SK-N-SH (cell line): ENCODE measurements around the gene CANT1. TPM values are rescaled to one million over a fixed set of nuclear protein-coding genes. Genes with fewer than 3 reads are reported as not detected.
A peak's percentile ranks its signal among the peaks of the same experiment; 100 is the strongest.

Experiments
- CTCF ChIA-PET: fragments of 300-600, 350-600 bp; formaldehyde crosslinking; extraction: SDS; loops from one replicate; lab custom pipeline; 2021; lab: Yijun Ruan, JAX
- POLR2A ChIA-PET: fragments of 350-600 bp; sonication (Branson Sonifier 250); formaldehyde crosslinking; extraction: SDS; loops from one replicate; lab custom pipeline; 2020; ENCODE audit warnings: antibody characterized with exemption, inconsistent platforms; lab: Yijun Ruan, JAX
- DNase-seq: peaks from one replicate; pipeline ENCODE4 v3.0.0; 2012
- H2AFZ ChIP-seq: fragments of 200-600 bp; sonication (generic); 2 replicates; pipeline ENCODE4 v1.8.1; 2016; ENCODE audit warnings: antibody characterized with exemption, mild to moderate bottlenecking, low read depth
- H3F3A ChIP-seq: fragments of 200-600 bp; sonication (generic); replicated peaks from 2 replicates; pipeline ENCODE3; 2016; ENCODE audit warnings: antibody characterized with exemption, mild to moderate bottlenecking; ENCODE audit not compliant: insufficient read depth
- H3K27ac ChIP-seq, 2 experiments: fragments of 200-500 bp in 1 of 2; fragments of 200-600 bp in 1 of 2; sonication (Bioruptor generic) in 1 of 2; sonication (generic), shearing (Covaris generic) in 1 of 2; 2 replicates each; pipeline versions ENCODE4 v1.5.1 to v1.6.1; 2014 to 2016; ENCODE audit warnings: low read depth in 2 of 2, inconsistent platforms in 1 of 2, low read length in 1 of 2, mild to moderate bottlenecking in 1 of 2, mixed read lengths in 1 of 2
- H3K27me3 ChIP-seq: fragments of 200-600 bp; sonication (generic), shearing (Covaris generic); 2 replicates; pipeline ENCODE4 v1.6.1; 2016; ENCODE audit warnings: mixed run types; ENCODE audit not compliant: insufficient read depth
- H3K36me3 ChIP-seq, 2 experiments: fragments of 200-500 bp in 1 of 2; fragments of 200-600 bp in 1 of 2; sonication (Bioruptor generic) in 1 of 2; sonication (generic) in 1 of 2; replicated peaks in 1 of 2; 2 replicates each; pipeline versions ENCODE3 to v1.5.1; 2014 to 2016; ENCODE audit warnings: low read length in 1 of 2, mild to moderate bottlenecking in 1 of 2; ENCODE audit not compliant: insufficient read depth in 2 of 2, control insufficient read depth in 1 of 2
- H3K4me1 ChIP-seq, 2 experiments: fragments of 200-500 bp in 1 of 2; fragments of 200-600 bp in 1 of 2; sonication (Bioruptor generic) in 1 of 2; sonication (generic), shearing (Covaris generic) in 1 of 2; 2 replicates each; pipeline versions ENCODE4 v1.5.1 to v1.6.1; 2014 to 2016; ENCODE audit warnings: low read depth in 1 of 2, low read length in 1 of 2, mixed run types in 1 of 2; ENCODE audit not compliant: insufficient read depth in 2 of 2, control insufficient read depth in 1 of 2
- H3K4me2 ChIP-seq: fragments of 200-600 bp; sonication (generic), shearing (Covaris generic); 2 replicates; pipeline ENCODE4 v1.6.1; 2017; ENCODE audit warnings: mixed run types
- H3K4me3 ChIP-seq, 2 experiments: fragments of 200-500 bp in 1 of 2; fragments of 200-600 bp in 1 of 2; sonication (Bioruptor generic) in 1 of 2; sonication (generic), shearing (Covaris generic) in 1 of 2; 2 replicates each; pipeline versions ENCODE4 v1.5.1 to v1.8.1; 2014 to 2016; ENCODE audit warnings: low read depth in 2 of 2, inconsistent platforms in 1 of 2, low read length in 1 of 2, mild to moderate bottlenecking in 1 of 2, mixed read lengths in 1 of 2, moderate library complexity in 1 of 2
- H3K79me2 ChIP-seq: fragments of 200-600 bp; sonication (generic); 2 replicates; pipeline ENCODE4 v1.8.1; 2017; ENCODE audit warnings: mild to moderate bottlenecking; ENCODE audit not compliant: insufficient read depth
- H3K9ac ChIP-seq: fragments of 200-600 bp; sonication (generic); 2 replicates; pipeline ENCODE4 v1.6.1; 2017; ENCODE audit warnings: mixed run types
- H3K9me2 ChIP-seq: fragments of 200-600 bp; sonication (generic); 2 replicates; pipeline ENCODE4 v1.6.1; 2017; ENCODE audit warnings: mixed run types
- H3K9me3 ChIP-seq: fragments of 200-600 bp; sonication (generic); 2 replicates; pipeline ENCODE4 v1.6.1; 2017; ENCODE audit warnings: mixed run types, mild to moderate bottlenecking, moderate library complexity
- H4K20me1 ChIP-seq: fragments of 200-600 bp; sonication (generic); 2 replicates; pipeline ENCODE4 v1.6.1; 2017; ENCODE audit warnings: mild to moderate bottlenecking, mixed run types; ENCODE audit not compliant: insufficient read depth
- CHD2 ChIP-seq: fragments of 150-350 bp; IDR thresholded peaks from 2 replicates; pipeline ENCODE4 v1.6.1; 2018; ENCODE audit warnings: low read length; ENCODE audit not compliant: partially characterized antibody
- ELF1 ChIP-seq: IDR thresholded peaks from 2 replicates; pipeline ENCODE4 v1.4.0; 2012
- EP300 ChIP-seq, 2 experiments: IDR thresholded peaks; 2 replicates each; pipeline versions ENCODE4 v1.4.0 to v1.6.1; 2012; ENCODE audit warnings: borderline replicate concordance in 1 of 2, low read depth in 1 of 2, low read length in 1 of 2
- EZH2phosphoT487 ChIP-seq: fragments of 200-600 bp; sonication (generic); IDR thresholded peaks from 2 replicates; pipeline ENCODE4 v1.6.1; 2017; ENCODE audit warnings: low read depth, mixed run types, mild to moderate bottlenecking, antibody characterized with exemption, moderate library complexity, borderline replicate concordance
- FOSL2 ChIP-seq: IDR thresholded peaks from 2 replicates; pipeline ENCODE4 v1.4.0; 2012; ENCODE audit warnings: low read depth, mild to moderate bottlenecking, moderate library complexity, borderline replicate concordance
- FOXJ3 ChIP-seq: sonication (generic); formaldehyde crosslinking; IDR thresholded peaks from 2 replicates; pipeline ENCODE4 v1.5.1; 2020; ENCODE audit warnings: mild to moderate bottlenecking, missing genetic modification reagents
- GABPA ChIP-seq: IDR thresholded peaks from 2 replicates; pipeline ENCODE4 v1.4.0; 2012; ENCODE audit warnings: low read depth, mild to moderate bottlenecking
- GATA2 ChIP-seq: sonication (generic); formaldehyde crosslinking; IDR thresholded peaks from 2 replicates; pipeline ENCODE4 v1.5.0; 2020; ENCODE audit warnings: mild to moderate bottlenecking, missing genetic modification reagents
- IRF3 ChIP-seq: fragments of 150-350 bp; IDR thresholded peaks from 2 replicates; pipeline ENCODE4 v1.6.1; 2016; ENCODE audit warnings: mild to moderate bottlenecking, low read depth, low read length
- NFIC ChIP-seq: IDR thresholded peaks from 2 replicates; pipeline ENCODE4 v1.4.0; 2012; ENCODE audit warnings: borderline replicate concordance
- NRF1 ChIP-seq: IDR thresholded peaks from 2 replicates; pipeline ENCODE4 v1.6.1; 2012; ENCODE audit warnings: low read depth, mild to moderate bottlenecking, low read length
- PBX3 ChIP-seq: IDR thresholded peaks from 2 replicates; pipeline ENCODE4; 2012
- POLR2AphosphoS5 ChIP-seq: IDR thresholded peaks from 2 replicates; pipeline ENCODE4 v1.6.1; 2012; ENCODE audit warnings: low read depth, low read length
- RCOR1 ChIP-seq: fragments of 150-350 bp; IDR thresholded peaks from 2 replicates; pipeline ENCODE4 v1.6.1; 2017; ENCODE audit warnings: antibody characterized with exemption, low read length
- RFX5 ChIP-seq: IDR thresholded peaks from 2 replicates; pipeline ENCODE4 v1.6.1; 2012; ENCODE audit warnings: mild to moderate bottlenecking, improper control_type of control experiment, low read length
- RXRA ChIP-seq: IDR thresholded peaks from 2 replicates; pipeline ENCODE4 v1.4.0; 2012; ENCODE audit warnings: low read depth, mild to moderate bottlenecking, borderline replicate concordance
- SIN3A ChIP-seq: IDR thresholded peaks from 2 replicates; pipeline ENCODE4 v1.6.1; 2012; ENCODE audit warnings: low read depth, mild to moderate bottlenecking, low read length, moderate library complexity, borderline replicate concordance
- SMC3 ChIP-seq: IDR thresholded peaks from 2 replicates; pipeline ENCODE4 v1.6.1; 2012; ENCODE audit warnings: low read depth, low read length, improper control_type of control experiment
- TAF1 ChIP-seq: IDR thresholded peaks from 2 replicates; pipeline ENCODE4 v1.6.1; 2012; ENCODE audit warnings: low read depth, mild to moderate bottlenecking, low read length, moderate library complexity, borderline replicate concordance
- USF1 ChIP-seq: IDR thresholded peaks from 2 replicates; pipeline ENCODE4 v1.4.0; 2012; ENCODE audit warnings: low read depth, borderline replicate concordance
- YY1 ChIP-seq: IDR thresholded peaks from 2 replicates; pipeline ENCODE4 v1.4.0; 2012; ENCODE audit warnings: low read depth, mild to moderate bottlenecking
- WGBS: methylation state at CpG from one replicate; pipeline ENCODE4 v1.1.6; 2017; ENCODE audit warnings: low lambda C conversion rate; 5-methylcytosine and 5-hydroxymethylcytosine counted together
- polyA plus RNA-seq, 3 experiments: library from polyadenylated mRNA; depleted of rRNA; stranded (reverse); fragments of >200 nt; gene quantifications; 2 replicates each; pipeline ENCODE4 v1.2.3, GENCODE V29; 2012

CANT1 gene
- polyA plus RNA-seq, 1 of the 3 experiments (the other 2 are of a cell fraction): 87.4 TPM

GRCh38 chr17:79046916-79047280, 37.3 kb upstream of the CANT1 start:
- ChIA-PET POLR2A (interaction anchor here (1.8 kb wide), 1 partner anchor 28 kb away, joined by 6 read pairs; the partner anchor contains the start of gene ENGASE), CTCF (interaction anchor here (0.7 to 25.7 kb wide), 14 partner anchors 13 to 368 kb away, joined by 3 to 529 read pairs (median 7); partner anchors contain the start of genes C1QTNF1 and ENGASE)
- peak overlapping the region in 1 of 2 experiments; percentile 67; a peak in 2 of 4 replicates for H3K27ac ChIP-seq
- DNase-seq: peak; percentile 92
- no peak overlapping the region for H2AFZ ChIP-seq
- H3F3A ChIP-seq: peaks cover 14% of the 10 kb centered on the region
- H3K4me3 ChIP-seq: no peak overlapping the region
- no peak overlapping the region for H3K4me2 ChIP-seq
- H3K36me3 ChIP-seq: no peaks in the 10 kb centered on the region
- no peaks in the 10 kb centered on the region for H3K27me3 ChIP-seq
- peaks cover 0 to 23% of the 10 kb centered on the region in 2 experiments; a peak in 2 of 4 replicates for H3K4me1 ChIP-seq
- no peaks in the 10 kb centered on the region for H3K79me2 ChIP-seq
- H3K9me3 ChIP-seq: no peaks in the 10 kb centered on the region
- 59% methylated on average over 13 of the region's 15 CpGs for WGBS
- H3K9ac ChIP-seq: no peak overlapping the region
- no peaks in the 10 kb centered on the region for H3K9me2 ChIP-seq
- no peak for TF ChIP-seq YY1
- TF ChIP-seq PBX3: no peak
- TF ChIP-seq RCOR1: peak; percentile 83
- peak; percentile 69 for TF ChIP-seq CHD2
- no peak for TF ChIP-seq FOXJ3 (CRISPR knock-in tag)
- 0 out of 2 replicates have a peak, but pooled peaks have one; percentile 40 for TF ChIP-seq GATA2
- TF ChIP-seq NRF1: no peak
- no peak for TF ChIP-seq POLR2AphosphoS5
- no peak for TF ChIP-seq SMC3
- TF ChIP-seq TAF1: no peak
- no peaks in the 10 kb centered on the region for H4K20me1 ChIP-seq

GRCh38 chr17:79046197-79046915, 36.8 kb upstream of the CANT1 start:
- peaks cover 0 to 23% of the 10 kb centered on the region in 2 experiments; a peak in 2 of 4 replicates for H3K4me1 ChIP-seq
- H3K36me3 ChIP-seq: no peaks in the 10 kb centered on the region
- H3K9ac ChIP-seq: no peak overlapping the region
- H3K27me3 ChIP-seq: no peaks in the 10 kb centered on the region
- H3K9me3 ChIP-seq: no peaks in the 10 kb centered on the region
- no peak overlapping the region for H3K4me3 ChIP-seq
- H3K79me2 ChIP-seq: no peaks in the 10 kb centered on the region
- WGBS: 55% methylated on average over 25 of the region's 25 CpGs
- TF ChIP-seq USF1 (no peak), RFX5 (0 out of 2 replicates have a peak, but pooled peaks have one; percentile 1), FOSL2 (no peak), GABPA (no peak), GATA2 (peak; percentile 31), RXRA (no peak), ELF1 (no peak), NFIC (no peak), IRF3 (no peak), YY1 (no peak), EZH2phosphoT487 (no peak), EP300 (IDR thresholded peaks at IDR 0.05; ENCODE audit: borderline replicate concordance in 1 of 2, low read depth in 1 of 2, low read length in 1 of 2) (no peak), SIN3A (no peak), CHD2 (no peak)
- peaks cover 16% of the 10 kb centered on the region for H3F3A ChIP-seq
- no peaks in the 10 kb centered on the region for H3K9me2 ChIP-seq
- ChIA-PET CTCF (interaction anchor here (0.7 to 25.7 kb wide), 65 partner anchors 7 to 675 kb away, joined by 3 to 529 read pairs (median 6); partner anchors contain the start of genes C1QTNF1, ENGASE and LGALS3BP), POLR2A (interaction anchor here (0.8 to 1.8 kb wide), 3 partner anchors 16 to 28 kb away, joined by 4 to 11 read pairs (median 6); partner anchors contain the start of gene ENGASE)
- DNase-seq: peak; percentile 75
- peak overlapping the region in 1 of 2 experiments; percentile 67; a peak in 2 of 4 replicates for H3K27ac ChIP-seq
- H2AFZ ChIP-seq: no peak overlapping the region
- H3K4me2 ChIP-seq: no peak overlapping the region
- H4K20me1 ChIP-seq: no peaks in the 10 kb centered on the region
